Stromal cell of bone marrow (primary cell): ENCODE measurements around the gene SASH3.
"Not testable (repeated sequence)": the region's sequence is repeated elsewhere in the genome, so short reads cannot be mapped to it uniquely, and the experiment has no call there.

Source experiments
- DNase-seq: peaks from one replicate; pipeline ENCODE4 v3.0.0-alpha.2; 2012; ENCODE audit warnings: low read depth

The SASH3 gene

DNA sequence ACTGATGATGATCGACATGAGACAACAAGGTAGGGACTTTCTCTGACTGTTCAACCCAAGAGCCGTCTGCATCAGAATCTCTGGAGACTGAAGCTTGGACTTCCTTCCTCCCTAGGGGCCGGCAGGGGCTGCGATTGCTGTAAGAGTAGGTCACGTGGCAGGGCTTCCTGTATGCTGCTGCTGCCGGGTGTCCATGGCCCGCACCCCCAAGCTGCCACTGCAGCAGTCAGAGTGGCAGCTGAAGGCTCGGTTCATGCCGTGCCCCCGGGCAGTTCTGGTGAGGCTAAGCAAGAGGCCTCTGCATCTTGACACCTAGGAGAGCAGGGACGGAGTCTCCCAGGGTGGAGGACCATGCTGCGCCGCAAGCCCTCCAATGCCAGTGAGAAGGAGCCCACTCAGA is at the start of gene SASH3:
TSS of gene SASH3 (plus strand) at position 203 of the 400 bp plus-strand sequence. CDS start at position 352, 149 bp downstream.
- no peak for DNase-seq

DNA sequence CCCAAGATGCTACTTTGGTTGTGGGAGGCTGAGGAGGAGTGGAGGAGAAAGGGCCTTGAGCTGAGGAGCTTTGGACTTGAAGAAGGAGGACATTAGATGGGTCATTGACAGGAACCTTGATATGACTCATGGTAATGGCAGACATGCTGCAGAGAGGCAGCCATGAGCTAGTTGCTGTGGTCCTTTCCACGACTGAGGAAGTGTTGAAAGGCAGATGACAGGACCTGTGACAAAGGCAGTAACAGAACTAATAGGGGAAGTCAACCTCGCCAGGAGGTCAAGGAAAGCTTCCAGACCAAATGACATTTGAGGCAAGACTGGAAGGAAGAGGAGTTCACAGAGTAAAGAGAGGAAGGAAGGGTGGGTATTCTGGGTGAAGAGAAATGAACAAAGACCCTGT is 48.5 kb upstream of the SASH3 start:
- DNase-seq, result no peak

DNA sequence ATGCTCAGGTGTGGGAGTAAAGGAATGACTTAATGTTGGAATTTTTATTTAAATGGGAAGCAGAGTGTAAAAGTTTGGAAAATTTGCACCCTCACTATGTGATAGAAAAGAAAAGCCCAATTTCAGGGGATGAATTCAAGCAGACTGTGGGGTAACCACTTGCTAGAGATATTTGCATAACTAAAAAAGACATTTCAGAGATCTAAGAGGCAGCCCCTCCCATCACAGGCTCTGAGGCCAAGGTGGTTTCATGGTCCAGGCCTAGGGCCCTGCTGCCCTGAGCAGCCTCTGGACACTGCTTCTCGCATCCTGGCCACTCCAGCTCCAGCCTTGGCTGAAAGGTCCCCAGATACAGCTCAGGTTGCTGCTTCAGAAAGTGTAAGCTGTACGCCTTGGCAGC is 46.9 kb upstream of the SASH3 start:
- DNase-seq, result no peak

DNA sequence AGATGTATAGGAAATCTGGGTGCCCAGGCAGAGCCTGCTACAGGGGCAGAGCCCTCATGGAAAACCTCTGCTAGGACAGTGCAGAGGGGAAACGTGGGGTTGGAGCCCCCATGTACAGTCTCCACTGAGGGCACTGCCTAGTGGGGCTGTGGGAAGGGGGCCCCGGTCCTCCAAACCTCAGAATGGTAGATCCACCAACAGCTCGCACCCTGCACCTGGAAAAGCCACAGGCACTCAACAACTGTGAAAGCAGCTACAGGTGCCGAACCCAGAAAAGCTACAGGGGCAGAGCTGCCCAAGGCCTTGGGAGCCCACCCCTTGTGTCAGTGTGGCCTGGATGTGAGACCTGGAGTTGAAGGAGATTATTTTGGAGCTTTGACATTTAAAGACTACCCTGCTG is 46.4 kb upstream of the SASH3 start:
- no peak for DNase-seq

DNA sequence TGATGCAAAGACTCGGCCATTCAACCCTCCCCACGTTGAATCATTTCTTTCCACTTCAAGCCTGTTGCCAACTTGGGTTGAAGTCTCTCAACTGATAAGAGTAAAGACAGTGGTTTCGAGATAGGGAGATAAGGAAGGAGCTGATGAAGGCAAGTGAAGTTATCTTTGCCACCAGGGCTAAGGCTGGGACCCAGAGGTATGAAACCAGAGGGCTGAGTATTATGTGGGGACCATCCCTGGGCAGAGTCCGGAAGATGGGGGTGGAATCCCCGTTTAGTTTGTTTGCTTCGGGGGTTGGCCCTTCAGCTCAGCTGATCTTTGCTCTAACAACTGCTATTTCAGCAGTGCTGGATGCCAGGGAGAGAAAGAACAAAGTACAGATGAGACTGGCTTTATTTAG is 43.3 kb upstream of the SASH3 start:
- DNase-seq, result no peak

DNA sequence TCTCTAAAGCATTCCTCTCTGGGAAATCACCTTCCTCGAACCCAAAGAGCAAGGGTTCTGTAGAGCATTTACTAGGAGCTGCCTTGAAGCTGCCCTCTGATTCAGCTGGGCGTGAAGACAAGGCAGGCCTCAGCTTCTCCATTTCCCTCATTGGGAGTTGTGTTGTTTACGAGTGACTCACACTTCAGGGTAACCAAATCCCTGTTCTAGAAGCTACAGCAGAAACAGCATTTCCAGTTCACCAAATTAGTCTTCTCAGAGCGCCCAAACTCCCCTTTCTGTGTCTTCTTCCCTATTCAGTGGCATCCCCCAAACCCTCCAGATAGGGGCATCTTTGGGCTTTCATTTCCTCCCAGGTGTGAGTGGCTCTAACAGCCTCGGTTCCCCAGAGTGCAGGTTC is 41.8 kb upstream of the SASH3 start:
- DNase-seq, result peak; percentile 63

DNA sequence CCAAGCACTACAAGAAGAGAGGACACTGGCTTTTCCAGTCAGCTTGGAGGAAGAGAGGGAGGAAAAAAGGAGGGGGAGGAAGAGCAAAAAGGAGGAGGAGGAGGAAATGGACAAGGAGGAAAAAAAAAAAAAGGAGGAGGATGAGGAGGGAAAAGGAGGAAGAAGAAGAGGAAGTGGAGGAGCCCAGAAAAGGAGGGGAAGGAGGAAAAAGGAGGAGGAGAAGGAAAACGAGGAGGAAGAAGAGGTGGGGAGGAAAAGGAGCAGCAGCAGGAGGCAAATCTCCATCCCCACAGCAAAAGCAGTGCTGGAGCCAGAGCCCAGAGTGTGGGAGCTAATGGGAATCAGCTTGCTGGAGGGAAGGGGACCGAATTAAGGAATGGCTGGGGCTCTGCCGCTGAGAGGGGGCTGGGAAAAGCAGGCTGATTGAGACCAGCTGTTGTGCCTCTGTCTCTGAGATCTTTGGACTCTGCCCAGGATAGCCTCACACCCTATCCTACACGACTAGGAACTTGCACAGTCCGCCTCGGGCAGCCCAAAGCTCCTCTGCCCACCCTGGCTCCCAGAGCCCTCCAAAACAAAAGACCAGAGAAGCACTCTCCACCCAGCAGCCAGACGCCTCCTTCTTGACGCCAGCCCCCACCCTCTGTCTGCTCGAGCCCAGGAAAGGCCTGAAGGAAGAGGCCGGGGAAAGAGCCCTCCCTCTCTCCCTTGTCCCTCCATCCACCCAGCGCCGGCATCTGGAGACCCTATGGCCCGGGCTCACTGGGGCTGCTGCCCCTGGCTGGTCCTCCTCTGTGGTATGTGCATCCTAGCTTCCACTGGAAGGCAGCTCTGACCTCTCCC is 41.1 kb upstream of the SASH3 start, which contains the start of gene XPNPEP2:
TSS of gene XPNPEP2 (plus strand) at position 514 of the 843 bp plus-strand sequence. CDS start at position 749, 235 bp downstream.
- no peak for DNase-seq

DNA sequence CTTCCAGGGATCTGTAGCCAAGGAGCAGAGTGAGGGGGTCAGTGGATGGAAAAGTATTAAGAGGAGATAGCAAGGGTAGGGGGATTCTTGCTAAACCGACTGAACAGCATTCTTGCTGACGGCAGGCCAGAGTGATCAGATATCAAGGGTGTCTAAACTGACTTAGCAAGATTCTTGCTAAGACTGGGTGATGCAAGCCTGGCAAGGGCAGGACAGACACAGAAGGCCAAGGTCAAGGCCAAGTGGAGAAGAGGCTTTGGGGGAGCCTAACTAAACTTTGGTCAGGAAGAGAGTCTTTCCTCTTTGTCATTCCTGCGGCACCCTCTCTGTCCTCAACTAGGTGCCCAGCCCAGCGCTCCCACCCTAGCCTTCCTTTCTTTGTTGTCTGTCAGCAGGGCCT is 40.2 kb upstream of the SASH3 start:
- no peak for DNase-seq

DNA sequence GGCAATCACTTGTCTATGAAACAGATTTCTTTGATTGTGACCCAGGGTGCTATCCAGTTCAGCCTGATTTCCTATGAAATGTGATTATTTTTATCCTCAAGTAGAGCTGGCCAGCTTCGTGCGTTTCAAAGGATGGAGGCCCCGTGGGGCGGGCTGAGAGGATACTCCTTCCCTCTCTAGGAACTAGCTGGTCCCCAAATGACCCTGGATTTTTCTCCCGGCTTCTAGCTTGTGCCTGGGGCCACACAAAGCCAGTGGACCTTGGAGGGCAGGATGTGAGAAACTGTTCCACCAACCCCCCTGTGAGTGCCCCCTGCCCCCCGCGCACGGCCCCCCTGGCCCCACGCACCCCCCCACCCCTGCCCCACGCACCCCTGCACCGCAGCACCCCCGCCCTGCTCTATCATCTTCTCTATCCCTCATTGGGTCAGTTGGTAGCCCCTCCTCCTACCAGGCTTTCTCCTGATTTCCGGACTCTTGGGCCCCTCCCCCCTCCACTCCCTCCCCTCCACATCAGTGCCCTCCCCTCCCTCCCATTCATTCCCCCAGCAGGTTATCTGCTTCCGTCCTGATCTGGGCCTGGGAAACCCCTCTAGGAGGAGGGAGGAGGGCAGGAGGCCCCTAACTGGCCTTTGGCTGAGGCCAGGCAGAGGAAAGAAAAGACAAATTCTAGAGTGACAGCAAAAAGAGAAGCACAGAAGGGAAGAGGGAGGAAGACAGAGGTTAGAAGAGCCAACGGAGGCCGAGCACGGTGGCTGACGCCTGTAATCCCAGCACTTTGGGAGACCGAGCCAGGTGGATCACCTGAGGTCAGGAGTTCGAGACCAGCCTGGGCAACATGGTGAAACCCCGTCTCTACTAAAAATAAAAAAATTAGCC is 37.6 kb upstream of the SASH3 start:
- DNase-seq, result no peak

DNA sequence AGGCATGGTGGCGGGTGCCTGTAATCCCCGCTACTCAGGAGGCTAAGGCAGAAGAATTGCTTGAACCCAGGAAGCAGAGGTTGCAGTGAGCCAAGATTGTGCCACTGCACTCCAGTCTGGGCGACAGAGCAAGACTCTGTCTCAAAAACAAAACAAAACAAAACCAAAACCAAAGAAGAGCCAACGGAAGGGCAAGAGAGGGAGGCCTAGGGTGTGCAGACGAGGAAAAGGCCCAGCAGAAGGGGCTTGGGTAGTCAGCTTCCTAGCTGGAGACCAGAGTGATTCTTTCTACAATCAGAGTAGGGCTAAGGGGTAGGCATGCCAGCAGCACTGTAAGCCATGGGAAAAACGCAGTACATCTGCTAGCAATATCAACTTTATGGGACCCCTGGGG is 37.0 kb upstream of the SASH3 start:
- DNase-seq, result not testable (repeated sequence)

DNA sequence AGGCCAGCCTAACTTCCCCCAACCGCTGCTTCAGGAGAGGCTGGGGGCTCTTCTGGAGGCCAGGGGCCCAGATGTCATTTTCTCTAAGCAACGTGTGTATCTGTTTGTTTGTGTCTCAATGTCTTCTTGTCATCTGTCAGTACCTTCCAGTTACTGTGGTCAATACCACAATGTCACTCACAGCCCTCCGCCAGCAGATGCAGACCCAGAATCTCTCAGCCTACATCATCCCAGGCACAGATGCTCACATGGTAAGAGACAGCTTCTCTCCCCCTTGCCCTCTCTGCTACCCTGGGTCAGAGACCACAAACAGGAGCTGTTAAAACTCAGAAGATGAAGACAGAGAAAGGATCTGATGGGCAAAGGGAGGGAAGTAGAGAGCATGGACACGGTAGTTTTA is 35.9 kb upstream of the SASH3 start:
- no peak for DNase-seq

DNA sequence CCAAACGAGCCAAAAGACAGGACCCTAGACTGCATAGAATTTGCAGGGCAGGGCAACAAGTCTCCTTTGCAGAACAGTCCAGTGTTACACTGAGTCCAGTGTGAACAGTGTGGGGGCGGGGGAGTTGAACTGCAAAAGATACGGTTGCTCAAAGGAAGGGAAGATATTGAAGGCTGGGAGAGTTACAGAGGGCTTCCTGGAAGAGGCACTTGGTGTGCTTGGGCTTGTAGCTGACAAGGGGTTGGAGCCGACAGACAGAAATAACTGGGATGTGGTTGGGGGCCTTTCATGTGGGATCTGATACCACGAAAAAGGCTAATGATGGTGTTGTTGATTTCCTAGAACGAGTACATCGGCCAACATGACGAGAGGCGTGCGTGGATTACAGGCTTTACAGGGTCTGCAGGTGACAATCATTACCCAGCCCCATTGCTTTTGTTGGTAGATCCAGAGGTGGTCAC is 34.9 kb upstream of the SASH3 start:
- no peak for DNase-seq

DNA sequence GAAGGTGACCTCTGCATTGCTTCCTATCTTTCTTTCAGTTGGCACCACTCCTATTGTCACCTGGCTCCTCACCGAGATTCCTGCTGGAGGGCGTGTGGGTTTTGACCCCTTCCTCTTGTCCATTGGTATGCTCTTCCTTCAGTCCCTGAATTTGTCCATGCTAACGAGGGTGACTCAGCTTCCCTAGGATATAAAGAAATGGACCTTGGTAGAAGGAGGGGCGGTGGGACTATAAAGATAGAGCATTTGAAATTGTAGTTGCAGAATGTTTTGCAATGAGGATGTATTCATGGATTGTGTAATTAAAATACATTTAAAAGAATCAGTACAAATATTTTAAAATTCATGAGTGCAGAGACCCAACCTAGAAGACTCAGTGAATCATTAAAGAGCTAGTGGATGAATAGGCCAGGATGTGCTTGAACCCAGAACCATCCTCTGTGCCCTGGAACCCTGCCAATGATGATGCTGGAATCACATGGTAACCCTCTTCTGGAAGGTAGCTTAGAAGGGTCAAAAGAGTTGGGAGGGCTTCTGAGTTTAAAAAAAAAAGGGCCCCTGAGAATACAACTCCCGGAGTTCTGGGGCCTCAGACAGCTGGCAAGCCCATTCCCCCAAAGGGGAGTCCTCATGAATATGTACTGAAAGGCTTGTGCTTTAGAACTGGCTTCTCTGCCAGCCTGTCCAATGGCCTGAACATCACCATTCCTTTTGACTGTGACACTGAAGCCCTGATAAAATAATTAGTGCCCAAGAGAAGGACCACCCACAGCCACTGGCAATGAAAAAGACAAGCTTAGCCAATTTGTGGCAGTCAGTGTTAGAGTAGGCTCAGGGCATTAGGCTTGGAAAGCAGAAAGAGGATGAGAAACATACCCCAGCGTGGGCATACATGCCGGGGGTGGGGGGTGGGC is 32.9 kb upstream of the SASH3 start:
- DNase-seq, result no peak

DNA sequence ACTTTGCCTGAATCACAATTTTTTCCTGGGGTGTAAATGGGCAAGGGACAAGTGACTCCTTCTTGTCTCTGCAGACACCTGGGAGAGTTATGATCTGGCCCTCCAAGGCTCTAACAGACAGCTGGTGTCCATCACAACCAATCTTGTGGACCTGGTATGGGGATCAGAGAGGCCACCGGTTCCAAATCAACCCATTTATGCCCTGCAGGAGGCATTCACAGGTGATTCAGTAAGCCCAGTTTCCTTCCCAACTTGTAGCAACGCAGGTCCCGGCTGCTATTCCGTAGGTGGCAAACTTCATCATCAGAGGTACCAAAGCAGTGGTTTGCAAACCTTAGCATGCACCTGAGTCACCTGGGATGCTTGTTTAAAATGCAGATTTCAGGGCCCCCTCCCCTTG is 32.2 kb upstream of the SASH3 start:
- no peak for DNase-seq

DNA sequence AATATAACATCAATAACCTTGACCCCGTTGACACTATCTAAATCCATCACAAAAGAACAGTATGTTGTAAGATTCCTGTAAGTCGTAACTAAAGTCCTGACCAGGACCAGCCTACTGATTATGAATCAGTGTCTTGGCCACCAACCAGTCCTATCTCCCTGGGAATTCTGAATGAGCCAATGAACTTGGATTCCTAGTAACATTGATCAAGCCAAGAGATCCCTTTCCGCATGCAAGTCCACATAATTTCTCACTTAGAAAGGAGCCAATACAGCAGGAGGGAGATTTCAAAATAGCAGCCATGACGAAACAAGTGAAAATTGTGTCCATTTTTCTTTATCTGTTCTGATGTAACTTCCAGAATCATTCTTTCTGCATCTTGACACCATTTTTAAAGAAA is 31.4 kb upstream of the SASH3 start:
- DNase-seq, result peak; percentile 86

DNA sequence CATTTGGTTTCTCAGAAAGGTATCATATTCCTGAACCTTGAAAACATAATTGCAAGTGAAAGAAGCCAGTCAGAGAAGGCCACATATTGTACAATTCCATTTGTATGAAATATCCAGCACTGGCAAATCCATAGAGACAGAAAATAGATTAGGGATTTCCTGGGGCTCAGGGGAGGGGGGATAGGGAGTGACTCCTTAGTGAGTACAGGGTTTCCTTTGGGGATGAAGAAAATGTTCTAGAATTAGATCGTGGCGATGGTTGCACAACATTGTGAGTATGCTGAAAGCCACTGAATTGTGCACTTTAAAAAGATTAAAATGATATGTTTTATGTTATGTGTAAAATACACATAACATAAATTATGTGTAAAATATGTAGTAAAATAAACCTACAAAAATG is 30.7 kb upstream of the SASH3 start:
- DNase-seq, result no peak

DNA sequence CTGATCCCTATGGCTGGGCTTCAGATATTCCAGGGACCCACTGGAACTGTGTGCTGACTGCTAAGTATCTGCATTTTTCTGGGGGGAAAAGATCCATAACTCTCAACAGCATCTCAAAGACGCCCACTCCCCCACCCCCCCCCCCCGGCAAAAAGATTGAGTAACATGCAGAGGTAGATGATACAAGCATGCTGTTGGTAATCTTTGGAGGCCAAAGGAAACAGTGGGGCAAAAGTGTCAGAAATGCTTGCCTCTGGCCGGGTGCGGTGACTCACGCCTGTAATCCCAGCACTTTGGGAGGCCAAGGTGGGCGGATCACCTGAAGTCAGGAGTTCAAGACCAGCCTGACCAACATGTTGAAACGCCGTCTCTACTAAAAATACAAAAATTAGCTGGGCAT is 28.8 kb upstream of the SASH3 start:
- DNase-seq, result no peak

DNA sequence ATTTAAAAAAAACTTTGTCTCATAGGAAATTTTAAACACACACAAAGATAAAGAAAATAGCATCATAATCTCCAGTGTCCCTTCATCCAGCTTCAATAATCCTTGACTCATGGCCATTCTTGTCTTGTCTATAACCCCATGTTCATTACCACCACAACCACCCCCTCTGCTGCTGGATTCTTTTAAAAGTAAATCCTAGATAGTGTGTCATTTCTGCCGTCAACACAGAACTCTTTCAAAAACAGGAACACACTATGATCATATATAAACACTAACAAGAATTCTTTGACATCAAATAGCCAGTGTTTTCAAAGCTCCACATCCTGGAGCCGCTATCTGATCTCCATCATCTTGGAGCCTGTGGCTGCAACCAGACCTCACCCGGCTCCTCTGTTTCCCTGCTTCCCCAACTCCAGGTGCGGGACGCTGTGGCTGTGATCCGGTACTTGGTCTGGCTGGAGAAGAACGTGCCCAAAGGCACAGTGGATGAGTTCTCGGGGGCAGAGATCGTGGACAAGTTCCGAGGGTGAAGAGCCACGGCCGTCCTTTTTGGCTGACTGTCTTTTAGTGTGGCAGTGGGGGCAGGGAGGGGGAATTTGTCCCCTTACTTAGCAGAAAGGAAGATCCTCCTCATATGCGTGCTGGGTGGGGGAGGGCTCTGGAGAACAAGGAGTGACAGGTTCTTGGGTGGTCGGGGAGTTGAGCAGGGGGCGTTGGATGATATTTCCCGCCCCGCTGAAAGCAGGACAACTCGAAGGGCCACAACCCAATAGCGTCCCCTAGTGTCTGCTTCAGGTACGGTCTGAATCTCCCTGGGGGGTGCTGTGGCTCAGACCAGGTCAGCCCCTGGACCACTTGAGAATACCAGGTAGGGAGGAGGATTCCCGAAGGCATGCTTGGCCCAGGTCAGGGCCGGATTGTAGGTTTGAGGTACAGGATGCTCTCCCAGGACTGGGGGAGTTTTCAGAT is 25.4 kb upstream of the SASH3 start:
- no peak for DNase-seq

DNA sequence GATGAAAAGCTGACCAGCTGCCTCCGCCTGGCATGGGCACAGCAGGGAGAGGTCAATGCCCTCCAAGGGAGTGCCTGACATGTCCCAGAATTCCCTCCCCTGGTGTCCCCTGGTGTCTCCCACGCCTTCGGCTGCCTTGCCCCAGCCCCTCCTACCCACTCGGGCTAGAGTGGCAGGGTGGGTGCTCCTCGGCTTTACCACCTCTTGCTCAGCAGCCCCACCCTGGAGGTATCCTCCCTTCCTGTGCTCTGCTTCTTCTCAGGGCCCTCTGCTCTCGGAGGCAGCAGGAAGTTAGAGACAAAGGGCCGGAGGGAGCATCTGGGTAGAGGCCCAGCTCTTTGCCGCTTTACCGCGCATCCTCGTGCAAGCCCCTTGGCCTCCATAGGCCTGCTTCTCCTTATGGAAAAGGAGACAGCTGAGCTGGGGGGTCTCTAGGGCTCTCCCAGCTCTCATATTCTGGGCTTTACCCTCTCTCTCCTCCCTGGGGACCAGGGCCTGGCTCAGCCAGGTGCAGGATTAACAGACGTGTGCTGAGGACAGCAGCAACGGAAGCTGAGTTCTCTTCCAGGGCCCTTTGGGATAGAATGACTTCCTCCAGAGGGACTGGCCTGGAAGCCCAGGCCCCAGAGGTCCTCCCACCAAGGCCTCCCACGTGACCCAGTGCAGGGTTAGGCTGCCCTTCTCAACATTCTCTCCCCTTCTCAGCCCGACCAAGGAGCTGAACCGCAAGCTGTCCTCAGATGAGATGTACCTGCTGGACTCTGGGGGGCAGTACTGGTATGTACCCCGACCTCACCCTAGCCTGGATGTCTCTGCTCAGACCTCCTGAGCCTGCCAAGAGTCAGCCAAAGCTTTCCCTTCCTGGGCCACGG is 23.7 kb upstream of the SASH3 start:
- DNase-seq, result no peak

DNA sequence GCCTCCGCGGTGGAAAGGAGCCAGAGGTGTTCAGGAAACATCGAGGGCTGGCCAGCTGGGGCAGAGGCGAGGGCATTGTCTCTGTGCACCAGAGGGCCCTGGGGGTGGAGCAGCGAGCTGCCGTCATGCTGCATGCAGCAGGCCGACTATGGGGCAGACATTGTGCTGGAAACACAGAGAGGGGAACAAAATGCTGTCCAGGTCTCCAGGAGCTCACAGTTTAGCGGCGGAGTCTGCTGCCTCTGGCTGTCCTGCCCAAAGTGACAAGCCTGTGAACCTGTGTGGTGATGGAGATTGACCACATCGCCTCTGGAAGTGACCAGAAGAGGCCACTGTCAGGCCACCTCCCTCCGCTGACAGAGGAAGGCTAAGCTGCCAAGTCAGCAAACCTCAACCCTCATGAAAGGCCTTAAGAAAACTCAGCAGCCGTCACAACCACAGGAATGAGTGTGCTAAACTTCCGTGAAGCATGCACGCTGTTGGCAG is 20.1 kb upstream of the SASH3 start:
- DNase-seq, result peak; percentile 79
